GM18526 (cell line): ENCODE data around the gene TMEM26.

ENCODE experiments used
- POLR2A ChIP-seq: IDR thresholded peaks from 3 replicates; pipeline ENCODE4 v1.6.1; 2011; ENCODE audit not compliant: insufficient read length; ENCODE audit errors: extremely low read depth

Gene TMEM26

DNA sequence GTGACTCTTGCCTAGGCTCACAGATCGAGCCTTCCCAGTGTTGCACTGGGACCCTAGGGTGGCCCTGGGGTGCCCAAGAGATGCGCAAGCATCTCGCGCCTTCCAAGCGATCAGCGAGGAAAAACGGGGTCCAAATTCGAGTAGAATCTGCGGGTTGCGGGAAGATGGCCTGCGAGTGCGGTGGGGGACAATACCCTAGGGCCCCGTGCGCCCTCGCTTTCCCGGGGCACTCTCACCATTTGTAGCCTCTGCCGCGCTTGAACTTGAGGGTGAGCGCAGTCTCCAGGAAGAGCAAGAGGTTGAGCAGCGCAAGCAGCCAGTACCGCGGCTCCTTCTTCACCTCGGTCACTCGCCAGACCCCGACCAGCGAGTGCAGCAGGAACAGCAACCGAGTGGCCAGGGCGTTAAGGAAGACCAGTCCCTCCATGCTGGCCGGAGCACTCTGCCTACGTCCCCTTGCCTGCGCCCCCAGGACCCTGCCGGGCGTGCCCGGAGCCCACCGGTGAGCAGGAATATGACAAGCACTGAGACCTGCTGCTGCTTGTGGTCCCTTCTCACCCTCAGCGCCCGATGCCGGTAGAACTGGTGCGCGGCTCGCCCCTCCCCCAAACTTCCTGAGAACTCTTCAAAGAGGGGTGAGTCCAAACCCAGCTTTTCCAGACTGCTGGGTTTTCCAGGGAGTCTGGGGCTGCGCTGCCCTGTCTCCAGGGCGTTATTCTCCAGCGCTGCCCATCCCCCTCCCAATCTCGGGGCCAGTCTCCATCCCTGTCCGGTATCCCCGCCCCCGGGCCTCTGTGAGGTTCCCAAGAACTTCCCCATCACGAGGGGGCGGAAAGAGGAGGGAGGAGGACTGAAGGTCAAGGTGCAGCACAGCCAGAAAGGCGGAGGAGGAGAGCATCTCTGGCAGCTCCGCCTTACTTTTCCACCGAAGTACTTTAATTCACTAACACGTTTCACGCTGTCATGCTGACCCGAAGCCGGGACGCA is at the start of gene TMEM26:
Gene TMEM26 (minus strand): TSS at position 727 of the 987 bp plus-strand sequence. CDS start 300 bp downstream, at position 427.
- TF ChIP-seq POLR2A, result no peak

DNA sequence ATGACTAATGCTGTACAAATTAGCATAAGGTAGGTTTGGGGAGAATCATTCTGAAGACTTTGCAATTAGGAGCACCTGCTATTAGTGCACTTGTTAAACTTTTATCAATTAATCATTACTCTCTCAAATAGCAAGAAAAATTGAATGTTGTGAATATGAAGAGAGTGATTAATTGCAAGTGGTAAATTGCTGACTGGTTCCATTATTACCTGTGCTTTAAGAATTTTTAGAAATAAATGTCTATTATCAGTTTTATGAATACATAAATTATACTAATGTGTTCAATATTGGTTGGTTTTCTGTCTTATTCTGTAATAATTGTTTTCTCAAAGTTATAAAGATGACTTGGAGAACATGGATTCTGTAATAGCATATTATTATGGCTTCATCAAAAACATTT is 47.3 kb upstream of the TMEM26 start:
- TF ChIP-seq POLR2A, result no peak

DNA sequence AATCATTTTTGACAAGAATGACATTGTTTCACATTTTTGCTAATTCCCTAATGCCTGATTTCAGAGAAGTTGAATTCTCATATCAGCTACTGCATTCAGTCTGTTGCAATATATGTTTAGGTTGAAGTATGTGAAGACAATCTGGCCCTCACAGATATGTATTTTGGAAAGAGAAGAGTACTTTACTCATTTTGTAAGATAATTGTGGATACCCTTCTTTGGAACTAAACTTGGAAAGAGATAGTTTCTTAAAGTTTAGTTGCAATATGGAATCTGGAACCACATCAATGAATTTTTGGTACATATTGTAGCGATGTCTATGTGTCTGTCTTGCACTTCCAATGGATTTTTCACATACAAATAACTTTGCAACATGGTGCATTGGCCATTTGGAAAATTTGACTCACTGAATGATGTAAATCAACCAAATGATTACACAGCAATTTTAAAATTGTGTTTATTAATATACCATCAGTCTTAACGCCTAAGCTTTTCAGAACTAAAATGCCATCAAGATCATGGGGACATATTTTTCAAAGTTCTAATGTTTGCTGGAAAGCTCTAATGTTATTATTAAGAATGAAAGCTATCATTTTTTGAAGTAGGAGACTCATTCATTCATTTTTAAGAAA is 39.3 kb upstream of the TMEM26 start:
- no peak for TF ChIP-seq POLR2A

DNA sequence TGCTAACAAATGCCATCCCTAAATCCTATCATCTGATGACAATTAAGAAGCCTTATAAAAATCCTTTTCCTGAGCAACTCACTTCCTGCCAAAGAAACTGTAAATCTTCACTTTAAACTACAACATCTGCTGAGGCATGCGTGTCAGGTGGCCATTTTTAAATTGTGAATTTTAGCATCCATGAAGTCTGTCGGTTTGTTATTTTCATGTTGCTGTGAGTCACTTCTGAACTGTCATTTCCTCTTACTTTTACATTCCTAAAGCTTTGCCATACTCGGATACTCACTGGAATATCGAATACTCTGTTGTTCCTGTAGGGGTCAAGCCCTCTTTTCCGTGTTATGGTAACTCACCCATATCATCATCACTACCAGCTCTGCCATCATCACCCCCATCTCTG is 34.3 kb upstream of the TMEM26 start:
- no peak for TF ChIP-seq POLR2A

DNA sequence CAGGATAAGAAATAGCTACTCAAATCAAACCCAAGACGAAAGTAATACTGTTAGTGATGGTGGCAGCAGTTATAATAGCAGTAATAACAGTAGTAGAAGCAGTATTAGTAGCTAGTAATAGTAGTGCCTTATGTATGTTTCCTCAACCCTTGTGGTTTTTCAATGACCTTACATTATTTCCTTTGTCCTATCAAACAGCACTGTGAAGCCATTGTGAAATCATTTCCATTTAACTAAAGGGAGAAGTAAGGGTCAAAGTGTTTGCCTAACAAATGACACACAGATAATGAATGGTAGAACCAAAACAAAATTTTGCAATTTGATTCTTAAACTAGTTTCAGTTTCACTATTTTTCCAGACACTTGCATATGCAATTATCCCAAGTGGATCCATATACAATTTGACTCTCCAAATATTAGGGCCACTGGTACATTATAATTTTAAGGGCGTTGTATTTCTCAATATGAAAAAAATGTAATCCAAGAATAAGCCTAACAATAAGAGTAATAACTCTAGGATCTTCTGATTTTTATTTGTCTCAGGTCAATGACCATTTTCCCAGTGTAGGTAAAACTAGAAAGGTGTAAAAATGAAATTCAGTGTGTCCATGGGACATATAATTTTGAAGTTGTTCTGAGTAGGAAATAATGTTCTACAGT is 33.7 kb upstream of the TMEM26 start:
- TF ChIP-seq POLR2A, result no peak

DNA sequence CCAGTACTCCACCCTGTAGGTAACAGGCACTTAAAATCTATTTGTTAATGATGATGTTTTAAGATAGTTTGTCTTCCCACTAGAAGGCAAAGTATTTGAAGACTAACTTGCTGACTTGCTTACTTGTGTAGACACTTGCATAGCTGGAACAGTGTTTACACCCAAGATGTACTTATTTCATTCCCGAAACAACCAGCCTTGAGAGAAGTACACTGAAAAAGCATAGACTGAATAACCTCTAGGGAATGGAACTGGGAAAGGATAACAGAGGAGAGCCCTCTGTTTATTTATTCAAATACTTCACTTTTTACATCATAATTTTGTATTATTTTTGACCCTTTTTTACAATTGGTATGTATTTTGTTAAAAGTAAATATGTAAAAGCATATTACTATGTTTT is 33.1 kb upstream of the TMEM26 start:
- no peak for TF ChIP-seq POLR2A

DNA sequence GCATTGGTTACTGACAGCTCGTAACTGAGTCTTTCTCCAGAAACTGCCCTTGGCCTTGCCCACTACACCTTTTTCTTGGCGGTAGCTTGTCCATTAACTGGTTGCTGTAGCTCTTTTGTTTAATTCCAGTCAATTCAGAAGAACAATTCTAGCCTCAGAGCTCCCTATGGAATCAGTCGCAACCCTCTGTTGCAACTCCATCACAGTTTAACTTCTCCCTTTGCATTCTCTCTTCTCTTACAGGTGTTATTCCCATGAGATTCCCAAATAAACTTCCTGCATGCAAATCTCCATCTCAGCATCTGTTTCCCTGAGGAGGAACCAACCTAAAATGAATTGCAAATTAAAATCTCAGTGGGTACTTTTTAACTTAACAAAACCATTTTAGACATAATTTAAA is 28.4 kb upstream of the TMEM26 start:
- no peak for TF ChIP-seq POLR2A

DNA sequence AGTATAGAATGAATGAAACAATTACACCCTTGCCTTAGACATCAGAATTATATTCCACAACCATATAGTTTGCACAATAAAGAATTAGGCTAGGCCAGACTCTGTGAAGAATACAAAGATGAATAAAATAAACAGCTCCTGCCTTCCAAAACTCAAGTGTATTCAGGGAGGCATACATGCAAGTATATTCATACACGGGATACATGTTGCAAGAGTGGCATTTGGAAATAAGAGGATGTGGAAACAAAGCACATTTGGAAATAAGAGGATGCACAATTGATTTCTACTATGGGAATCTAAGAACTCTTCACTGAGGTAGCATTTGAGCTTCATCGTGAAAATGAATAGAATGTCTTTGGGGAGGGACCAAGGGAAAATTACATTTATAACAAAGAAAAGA is 27.0 kb upstream of the TMEM26 start:
- no peak for TF ChIP-seq POLR2A

DNA sequence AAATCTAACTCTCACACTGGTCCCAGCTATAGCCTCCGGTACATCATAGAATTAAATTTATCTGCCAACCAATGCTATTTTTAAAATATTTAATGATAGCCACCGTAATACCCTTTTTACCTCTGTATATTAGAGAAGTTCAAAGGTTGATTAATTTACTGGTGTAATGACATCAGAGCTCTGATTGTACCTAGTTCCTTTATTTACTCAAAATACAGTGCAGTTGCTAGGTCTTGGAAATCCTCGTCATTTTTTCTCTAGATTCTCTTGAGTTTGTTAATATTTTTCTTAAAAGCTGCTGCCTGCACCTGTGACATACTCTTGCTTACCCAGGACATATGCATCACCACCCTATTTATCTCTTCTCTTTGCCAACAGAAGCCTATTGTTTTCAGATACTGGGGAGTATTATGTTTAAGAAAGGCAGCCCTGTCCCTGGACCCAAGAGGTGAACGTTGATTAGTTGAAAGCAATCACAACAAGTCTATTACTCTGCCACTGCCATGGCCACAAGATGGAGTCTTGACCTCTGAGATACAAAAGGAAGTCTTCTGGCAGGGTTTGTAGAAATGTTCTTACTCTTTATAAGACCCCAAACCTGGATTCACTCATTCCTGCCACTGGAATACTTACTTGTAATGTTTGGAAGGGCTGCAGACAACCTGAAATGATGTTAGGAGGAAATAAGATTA is 25.6 kb upstream of the TMEM26 start:
- TF ChIP-seq POLR2A, result no peak

DNA sequence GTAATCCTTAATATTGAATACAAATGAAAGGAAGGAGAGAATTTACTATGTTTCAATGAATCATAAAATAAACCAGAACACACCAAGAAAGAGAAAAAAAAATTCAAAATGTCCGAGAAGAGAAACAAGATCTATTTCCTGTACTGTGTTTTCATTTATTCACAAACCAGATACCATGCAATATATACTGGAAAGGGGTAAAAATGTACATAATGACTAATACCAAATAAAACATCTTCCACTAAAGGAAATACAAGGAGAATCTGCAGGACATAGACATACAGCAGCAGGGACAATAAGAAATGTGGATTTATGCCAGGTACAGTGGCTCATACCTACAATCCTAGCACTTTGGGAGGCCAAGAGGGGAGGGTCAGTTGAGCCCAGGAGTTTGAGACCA is 24.3 kb upstream of the TMEM26 start:
- no peak for TF ChIP-seq POLR2A

DNA sequence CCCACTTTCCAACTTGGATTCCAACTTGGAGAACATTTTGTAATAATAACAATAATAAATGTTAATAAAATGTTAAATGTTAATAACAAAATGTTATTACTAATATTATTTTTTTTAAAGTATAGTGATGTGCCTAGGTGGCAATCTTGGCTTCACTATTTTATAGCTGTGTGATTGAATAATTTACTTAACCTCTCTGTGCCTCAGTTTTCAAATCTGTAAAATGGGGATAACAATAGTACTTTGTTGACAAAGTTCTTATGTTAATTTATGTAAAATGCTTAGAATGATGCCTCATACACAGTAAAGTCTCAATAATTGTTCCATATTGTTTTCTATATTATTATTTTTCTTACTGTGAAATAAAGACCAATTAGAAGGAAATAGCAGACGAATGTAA is 23.3 kb upstream of the TMEM26 start:
- no peak for TF ChIP-seq POLR2A

DNA sequence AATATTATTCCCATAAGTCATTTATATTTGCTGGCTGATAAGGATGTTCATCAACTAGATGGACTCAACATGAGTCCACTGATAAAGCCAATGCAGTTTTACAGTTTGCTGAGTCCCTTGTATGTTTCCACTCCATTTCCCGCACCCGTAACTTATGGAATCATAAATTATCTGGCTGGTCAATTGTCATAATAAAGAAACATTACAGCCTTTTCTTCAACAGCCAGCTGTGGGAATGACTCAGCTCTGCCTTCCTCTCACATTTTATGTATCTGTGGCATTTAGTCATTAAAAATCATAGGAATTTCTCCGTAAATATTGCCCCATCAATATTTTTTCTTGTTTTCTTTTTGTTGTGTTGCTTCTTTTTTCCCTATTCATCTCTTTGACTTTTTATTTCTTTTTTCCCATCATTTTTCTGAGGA is 22.3 kb upstream of the TMEM26 start:
- no peak for TF ChIP-seq POLR2A

DNA sequence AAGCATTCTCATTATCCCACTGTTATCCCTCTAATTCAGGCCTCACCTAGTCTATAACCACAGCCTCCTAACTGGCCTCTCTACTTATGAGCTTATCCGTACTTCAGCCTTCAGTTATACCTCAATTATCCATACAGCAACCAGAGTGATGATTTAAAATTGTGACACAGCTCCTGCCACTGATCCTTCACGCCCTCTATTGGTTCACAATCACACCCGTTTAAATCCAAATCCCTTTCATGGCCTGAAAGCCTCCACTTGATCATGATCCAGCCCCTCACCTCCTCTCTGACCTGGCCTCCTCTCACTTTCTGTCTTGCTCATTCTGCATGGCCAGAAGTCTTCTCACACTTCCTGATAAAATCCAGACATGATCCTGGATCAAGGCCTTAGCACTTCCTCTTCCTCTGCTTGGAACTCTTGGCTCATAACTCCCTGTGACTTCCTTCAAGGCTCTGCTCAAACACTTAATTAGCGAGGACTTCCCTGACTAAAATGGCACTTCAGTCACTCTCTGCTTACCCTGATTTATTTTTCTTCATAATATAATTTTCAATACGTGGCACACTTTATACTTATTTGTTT is 19.0 kb upstream of the TMEM26 start:
- TF ChIP-seq POLR2A, result no peak

DNA sequence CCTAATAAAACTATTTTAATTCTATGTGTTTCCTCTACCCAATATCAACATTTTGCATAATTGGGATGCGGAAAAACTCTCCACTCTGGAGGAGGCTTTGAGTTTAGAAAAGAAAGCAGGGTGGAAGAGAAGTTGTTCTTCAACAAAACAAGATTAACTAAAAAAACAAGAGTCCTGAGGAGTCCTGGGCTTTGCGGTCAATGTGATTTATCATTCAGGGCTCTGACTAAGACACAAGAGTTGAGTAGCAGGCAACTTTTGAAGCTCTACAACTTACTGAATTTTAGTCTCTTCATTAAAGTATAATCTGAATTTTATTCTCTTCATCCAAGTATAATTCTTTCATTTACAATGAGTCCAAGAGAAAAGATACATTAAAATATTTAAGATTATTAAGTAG is 18.3 kb upstream of the TMEM26 start:
- TF ChIP-seq POLR2A, result no peak

DNA sequence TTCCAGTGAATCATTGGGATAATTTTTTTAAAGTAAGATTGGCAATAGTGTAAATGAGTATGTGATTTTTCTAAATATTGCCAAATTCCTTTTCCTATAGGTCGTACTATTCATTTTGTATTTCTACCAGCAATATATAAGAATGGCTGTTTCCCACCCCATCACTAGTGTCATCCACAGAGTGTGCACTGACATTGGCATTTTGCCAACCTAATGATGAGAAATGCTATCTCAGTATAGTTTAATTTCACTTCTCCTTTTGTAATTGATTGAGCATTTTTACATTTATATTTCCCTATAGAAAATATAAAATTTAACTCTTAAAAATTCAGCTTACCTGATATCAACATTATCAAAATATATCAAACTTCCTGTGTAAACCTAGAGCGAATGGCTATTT is 17.6 kb upstream of the TMEM26 start:
- no peak for TF ChIP-seq POLR2A
